ENCODE results near the gene HTRA1.

DNA sequence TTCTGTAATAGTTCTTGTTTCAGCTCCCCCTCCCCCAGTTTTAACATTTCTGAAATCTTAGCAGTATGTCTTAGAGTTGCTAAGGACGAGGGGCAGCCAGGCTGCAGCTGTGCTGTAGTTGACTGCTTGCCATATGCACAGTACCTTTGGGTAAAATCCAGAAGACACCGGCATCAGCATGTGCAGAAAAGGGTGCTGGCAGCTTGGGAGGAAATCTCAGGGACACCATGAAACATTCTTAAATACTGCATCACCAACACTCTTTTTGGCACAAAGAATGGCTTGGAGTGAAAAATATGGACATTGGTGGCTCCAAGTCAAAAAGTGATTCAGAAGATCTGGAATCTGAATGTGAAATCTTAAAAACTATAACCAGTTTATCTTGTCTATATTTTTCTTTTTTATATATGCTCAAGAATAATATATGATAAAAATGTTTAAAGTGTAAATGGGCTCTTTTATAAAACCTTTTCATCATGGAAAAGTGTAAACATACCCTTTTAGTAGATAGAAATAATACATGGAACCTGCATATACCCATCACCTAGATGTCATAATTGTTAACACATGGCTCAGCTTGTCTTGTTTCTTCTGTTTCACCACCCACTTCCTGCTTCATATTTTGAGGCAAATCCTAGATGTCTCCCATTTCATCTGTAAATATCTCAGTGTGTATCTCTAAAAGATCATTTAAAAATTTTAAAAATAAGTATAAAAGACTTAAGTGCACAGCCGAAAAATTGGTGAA, 41.3 kb upstream of the HTRA1 start:
- TF ChIP-seq CTCF (IDR thresholded peaks at IDR 0.05), result no peak
- no peak for TF ChIP-seq POLR2A (IDR thresholded peaks at IDR 0.05)
